Measurements from ENCODE around the gene RTN1.

DNA sequence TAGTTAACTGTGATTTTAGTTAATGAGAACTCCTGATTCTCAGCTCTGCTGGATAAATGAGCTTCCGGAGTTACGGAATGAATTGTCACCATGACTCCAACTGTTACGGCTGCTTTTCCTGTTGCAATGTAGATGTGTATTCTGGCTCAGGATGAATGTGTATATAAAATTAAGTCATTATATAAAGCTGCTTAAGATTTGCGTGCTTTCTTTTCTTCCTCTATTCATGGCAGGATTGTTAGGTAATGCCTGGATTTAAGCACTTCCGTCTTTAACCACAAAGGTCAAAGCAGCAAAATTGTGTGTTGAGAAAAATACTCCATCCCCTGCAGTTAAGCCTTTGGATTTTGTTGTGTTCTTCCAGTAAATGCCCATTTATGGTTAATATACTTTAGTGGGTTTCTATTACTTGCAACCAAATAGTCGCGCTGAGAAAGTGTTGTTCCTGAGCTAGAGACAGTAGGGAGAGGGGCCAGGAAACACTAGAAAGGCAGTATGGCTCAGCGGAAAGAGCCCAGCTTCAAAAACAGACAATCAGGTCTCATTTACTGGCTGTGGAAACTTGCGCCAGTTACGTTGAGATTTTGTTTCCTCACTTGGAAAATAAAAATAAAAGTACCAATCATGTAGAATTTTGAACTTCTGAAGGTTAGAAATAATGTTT, 284.6 kb downstream of the RTN1 start:
- TF ChIP-seq, protein P1, sequence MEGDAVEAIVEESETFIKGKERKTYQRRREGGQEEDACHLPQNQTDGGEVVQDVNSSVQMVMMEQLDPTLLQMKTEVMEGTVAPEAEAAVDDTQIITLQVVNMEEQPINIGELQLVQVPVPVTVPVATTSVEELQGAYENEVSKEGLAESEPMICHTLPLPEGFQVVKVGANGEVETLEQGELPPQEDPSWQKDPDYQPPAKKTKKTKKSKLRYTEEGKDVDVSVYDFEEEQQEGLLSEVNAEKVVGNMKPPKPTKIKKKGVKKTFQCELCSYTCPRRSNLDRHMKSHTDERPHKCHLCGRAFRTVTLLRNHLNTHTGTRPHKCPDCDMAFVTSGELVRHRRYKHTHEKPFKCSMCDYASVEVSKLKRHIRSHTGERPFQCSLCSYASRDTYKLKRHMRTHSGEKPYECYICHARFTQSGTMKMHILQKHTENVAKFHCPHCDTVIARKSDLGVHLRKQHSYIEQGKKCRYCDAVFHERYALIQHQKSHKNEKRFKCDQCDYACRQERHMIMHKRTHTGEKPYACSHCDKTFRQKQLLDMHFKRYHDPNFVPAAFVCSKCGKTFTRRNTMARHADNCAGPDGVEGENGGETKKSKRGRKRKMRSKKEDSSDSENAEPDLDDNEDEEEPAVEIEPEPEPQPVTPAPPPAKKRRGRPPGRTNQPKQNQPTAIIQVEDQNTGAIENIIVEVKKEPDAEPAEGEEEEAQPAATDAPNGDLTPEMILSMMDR (IDR thresholded peaks at IDR 0.05; ENCODE audit: low read length), result no peak
- TF ChIP-seq EZH2 (optimal IDR thresholded peaks at IDR 0.05; ENCODE audit: low read depth, low read length), result no peak

Data from MM.1S (cell line).